ENCODE data around the gene MYO7B.

MYO7B gene

DNA sequence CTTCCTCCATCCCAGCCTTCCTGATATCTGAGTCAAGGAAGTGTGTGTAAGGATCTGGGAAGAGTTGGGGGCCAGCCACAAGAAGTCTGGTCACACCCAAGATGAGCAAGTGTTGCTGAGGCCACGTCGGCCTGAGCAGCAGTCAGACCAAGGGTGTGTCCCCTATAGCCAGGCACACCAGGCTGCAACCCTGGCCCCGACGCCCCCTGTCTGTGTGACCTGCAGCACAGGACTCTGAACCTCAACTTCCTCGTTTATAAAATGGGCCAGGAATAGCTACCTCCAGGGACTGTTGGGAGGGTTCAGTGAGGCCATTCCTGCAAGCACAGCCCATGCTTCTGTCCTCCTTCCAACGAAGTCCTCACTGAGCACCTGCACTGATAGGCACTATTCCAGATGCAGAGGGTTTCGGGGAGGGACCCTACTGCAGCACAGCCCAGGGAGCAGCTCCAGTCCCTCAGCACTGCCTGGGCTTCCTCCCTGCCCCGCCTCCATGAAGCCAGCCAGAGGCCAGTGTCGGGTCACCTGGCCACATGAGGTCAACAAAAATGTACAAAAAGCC, 126.5 kb downstream of the MYO7B start:
- Histone ChIP-seq H3K27ac (ENCODE audit: low read depth, low read length, poor library complexity, severe bottlenecking) (no peak overlapping the region), H3K9me3 (ENCODE audit: low read length) (no peaks in the 10 kb centered on the region), H3K4me3 (ENCODE audit: low read depth, low read length, poor library complexity, severe bottlenecking) (no peak overlapping the region), H3K27me3 (ENCODE audit: insufficient read depth, low read length) (peaks cover 5% of the 10 kb centered on the region; the same call in 1 of the 2 replicates), H3F3A (ENCODE audit: insufficient read depth, low read length) (no peaks in the 10 kb centered on the region), H2AFZ (ENCODE audit: low read length) (no peak overlapping the region), H3K36me3 (ENCODE audit: insufficient read depth, low read length) (no peaks in the 10 kb centered on the region), H3K79me2 (ENCODE audit: insufficient read depth, low read length) (no peaks in the 10 kb centered on the region), H3K4me2 (ENCODE audit: low read length) (no peak overlapping the region), H4K20me1 (ENCODE audit: insufficient read depth, low read length) (no peaks in the 10 kb centered on the region), H3K9ac (ENCODE audit: low read length) (no peak overlapping the region), H3K4me1 (ENCODE audit: insufficient read depth, low read length, severe bottlenecking) (no peaks in the 10 kb centered on the region), H3K9me2 (ENCODE audit: low read depth, low read length) (no peaks in the 10 kb centered on the region)
- TF ChIP-seq, protein P1, sequence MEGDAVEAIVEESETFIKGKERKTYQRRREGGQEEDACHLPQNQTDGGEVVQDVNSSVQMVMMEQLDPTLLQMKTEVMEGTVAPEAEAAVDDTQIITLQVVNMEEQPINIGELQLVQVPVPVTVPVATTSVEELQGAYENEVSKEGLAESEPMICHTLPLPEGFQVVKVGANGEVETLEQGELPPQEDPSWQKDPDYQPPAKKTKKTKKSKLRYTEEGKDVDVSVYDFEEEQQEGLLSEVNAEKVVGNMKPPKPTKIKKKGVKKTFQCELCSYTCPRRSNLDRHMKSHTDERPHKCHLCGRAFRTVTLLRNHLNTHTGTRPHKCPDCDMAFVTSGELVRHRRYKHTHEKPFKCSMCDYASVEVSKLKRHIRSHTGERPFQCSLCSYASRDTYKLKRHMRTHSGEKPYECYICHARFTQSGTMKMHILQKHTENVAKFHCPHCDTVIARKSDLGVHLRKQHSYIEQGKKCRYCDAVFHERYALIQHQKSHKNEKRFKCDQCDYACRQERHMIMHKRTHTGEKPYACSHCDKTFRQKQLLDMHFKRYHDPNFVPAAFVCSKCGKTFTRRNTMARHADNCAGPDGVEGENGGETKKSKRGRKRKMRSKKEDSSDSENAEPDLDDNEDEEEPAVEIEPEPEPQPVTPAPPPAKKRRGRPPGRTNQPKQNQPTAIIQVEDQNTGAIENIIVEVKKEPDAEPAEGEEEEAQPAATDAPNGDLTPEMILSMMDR (IDR thresholded peaks at IDR 0.05; ENCODE audit: low read length) = no peak
- TF ChIP-seq EZH2 (IDR thresholded peaks at IDR 0.05; ENCODE audit: borderline replicate concordance, low read length) = no peak

DNA sequence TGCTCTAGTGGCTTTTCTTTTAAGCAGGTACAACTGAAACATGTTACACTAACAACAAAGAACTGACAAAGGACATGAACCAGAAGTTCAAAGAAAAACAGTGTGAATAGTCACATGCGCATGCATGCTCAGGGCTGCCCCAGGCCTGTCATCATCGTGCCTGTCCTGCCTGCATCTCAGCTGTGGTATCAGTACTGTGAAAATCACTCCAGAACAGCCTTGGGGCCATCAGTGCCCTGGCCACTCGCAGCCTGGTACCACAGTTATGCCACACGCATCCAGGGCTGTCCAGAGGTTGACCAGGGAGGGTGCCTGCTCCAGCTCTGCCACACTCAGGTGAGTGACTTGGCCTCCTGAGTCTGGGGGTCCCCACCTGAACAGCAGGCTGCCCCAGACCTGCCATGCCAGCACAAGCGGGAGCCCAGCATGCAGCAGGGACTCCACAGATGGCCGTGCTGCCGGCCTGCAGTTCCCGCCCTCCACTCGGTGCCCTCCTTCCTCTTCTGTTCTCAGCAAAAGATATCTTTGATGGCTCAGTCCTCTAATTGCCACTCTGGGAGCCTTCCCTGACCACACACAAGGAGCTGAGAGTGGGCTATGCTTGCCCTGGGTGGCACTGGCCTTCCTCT, 127.6 kb downstream of the MYO7B start:
- H2AFZ ChIP-seq (ENCODE audit: low read length) = no peak overlapping the region
- H3K79me2 ChIP-seq (ENCODE audit: insufficient read depth, low read length) = no peaks in the 10 kb centered on the region
- H3K9me2 ChIP-seq (ENCODE audit: low read depth, low read length) = no peaks in the 10 kb centered on the region
- no peak for TF ChIP-seq EZH2 (IDR thresholded peaks at IDR 0.05; ENCODE audit: borderline replicate concordance, low read length)
- TF ChIP-seq, protein P1 (IDR thresholded peaks at IDR 0.05; ENCODE audit: low read length) = no peak
- H3K27me3 ChIP-seq (ENCODE audit: insufficient read depth, low read length) = peaks cover 5% of the 10 kb centered on the region; the same call in 1 of the 2 replicates
- no peaks in the 10 kb centered on the region for H3K36me3 ChIP-seq (ENCODE audit: insufficient read depth, low read length)
- no peak overlapping the region for H3K27ac ChIP-seq (ENCODE audit: low read depth, low read length, poor library complexity, severe bottlenecking)
- H4K20me1 ChIP-seq (ENCODE audit: insufficient read depth, low read length) = no peaks in the 10 kb centered on the region
- no peaks in the 10 kb centered on the region for H3F3A ChIP-seq (ENCODE audit: insufficient read depth, low read length)
- H3K4me3 ChIP-seq (ENCODE audit: low read depth, low read length, poor library complexity, severe bottlenecking) = no peak overlapping the region
- no peak overlapping the region for H3K9ac ChIP-seq (ENCODE audit: low read length)
- H3K4me1 ChIP-seq (ENCODE audit: insufficient read depth, low read length, severe bottlenecking) = no peaks in the 10 kb centered on the region
- no peaks in the 10 kb centered on the region for H3K9me3 ChIP-seq (ENCODE audit: low read length)
- no peak overlapping the region for H3K4me2 ChIP-seq (ENCODE audit: low read length)

DNA sequence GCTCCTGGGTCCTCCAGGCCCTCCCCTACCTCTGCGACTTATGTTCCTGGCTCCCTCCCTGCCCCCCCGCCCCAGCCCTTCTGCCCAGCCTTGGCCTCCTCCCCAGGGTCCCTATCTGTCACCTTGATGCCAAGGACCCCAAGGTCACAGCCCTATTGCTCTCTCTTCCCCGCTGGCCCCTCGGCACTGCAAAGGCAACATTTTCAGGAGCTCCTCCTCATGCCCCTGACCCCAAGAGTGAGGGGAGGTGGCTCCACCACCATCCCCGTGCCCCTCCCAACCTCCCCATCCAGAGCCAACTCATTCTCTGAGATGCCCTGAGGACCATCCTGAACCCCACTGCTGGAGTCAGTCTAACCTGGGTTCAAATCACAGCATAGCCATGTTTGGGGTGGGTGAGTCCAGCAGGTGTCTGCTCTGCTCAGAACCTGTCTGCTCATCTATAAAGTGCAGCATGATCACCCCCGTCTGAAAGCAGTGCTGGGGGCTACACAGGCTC, 128.1 kb downstream of the MYO7B start:
- H3F3A ChIP-seq (ENCODE audit: insufficient read depth, low read length) = no peaks in the 10 kb centered on the region
- no peak overlapping the region for H3K4me3 ChIP-seq (ENCODE audit: low read depth, low read length, poor library complexity, severe bottlenecking)
- no peaks in the 10 kb centered on the region for H3K36me3 ChIP-seq (ENCODE audit: insufficient read depth, low read length)
- H3K9me3 ChIP-seq (ENCODE audit: low read length) = no peaks in the 10 kb centered on the region
- no peaks in the 10 kb centered on the region for H3K4me1 ChIP-seq (ENCODE audit: insufficient read depth, low read length, severe bottlenecking)
- H3K9ac ChIP-seq (ENCODE audit: low read length) = no peak overlapping the region
- no peaks in the 10 kb centered on the region for H3K9me2 ChIP-seq (ENCODE audit: low read depth, low read length)
- H3K27me3 ChIP-seq (ENCODE audit: insufficient read depth, low read length) = peaks cover 5% of the 10 kb centered on the region; the same call in 1 of the 2 replicates
- H3K4me2 ChIP-seq (ENCODE audit: low read length) = no peak overlapping the region
- H2AFZ ChIP-seq (ENCODE audit: low read length) = no peak overlapping the region
- H3K79me2 ChIP-seq (ENCODE audit: insufficient read depth, low read length) = no peaks in the 10 kb centered on the region
- TF ChIP-seq, protein P1 (IDR thresholded peaks at IDR 0.05; ENCODE audit: low read length) = no peak
- no peak for TF ChIP-seq EZH2 (IDR thresholded peaks at IDR 0.05; ENCODE audit: borderline replicate concordance, low read length)
- no peaks in the 10 kb centered on the region for H4K20me1 ChIP-seq (ENCODE audit: insufficient read depth, low read length)
- H3K27ac ChIP-seq (ENCODE audit: low read depth, low read length, poor library complexity, severe bottlenecking) = no peak overlapping the region

All from OCI-LY1 (cell line).